K562 (cell line): ENCODE data around the gene FDX2. TPM values are rescaled to one million over a fixed set of nuclear protein-coding genes. Genes with fewer than 3 reads are reported as not detected.

ENCODE experiments used
- DPF2 ChIP-seq: fragments of 450-650 bp; IDR thresholded peaks from 2 replicates; pipeline ENCODE4 v1.6.1; 2016
- EZH2 ChIP-seq: IDR thresholded peaks from 2 replicates; pipeline ENCODE4 v1.6.1; 2012; ENCODE audit warnings: low read depth, mild to moderate bottlenecking, inconsistent platforms, low read length, borderline replicate concordance
- FOXJ3 ChIP-seq: sonication (generic); formaldehyde crosslinking; IDR thresholded peaks from 2 replicates; pipeline ENCODE4 v1.4.0; 2020; ENCODE audit warnings: mild to moderate bottlenecking, missing genetic modification reagents
- GABPB1 ChIP-seq: sonication (generic); formaldehyde crosslinking; IDR thresholded peaks from 2 replicates; pipeline ENCODE4 v1.8.0; 2022; ENCODE audit warnings: mild to moderate bottlenecking, missing genetic modification reagents
- HLTF ChIP-seq: fragments of 450-650 bp; IDR thresholded peaks from 2 replicates; pipeline ENCODE4 v1.6.1; 2016
- PHB ChIP-seq: fragments of 250-450 bp; sonication (Bioruptor Pico); IDR thresholded peaks from 2 replicates; pipeline ENCODE4 v1.5.0; 2021
- TOE1 ChIP-seq, 2 experiments: fragments of 450-650 bp in 1 of 2; sonication (generic) in 1 of 2; formaldehyde crosslinking in 1 of 2; IDR thresholded peaks; 2 replicates each; pipeline versions ENCODE4 v1.7.1 to v1.8.0; 2016 to 2022; ENCODE audit warnings: borderline replicate concordance in 2 of 2, mild to moderate bottlenecking in 2 of 2, antibody characterized with exemption in 1 of 2, inconsistent platforms in 1 of 2, low read depth in 1 of 2, missing genetic modification reagents in 1 of 2, moderate library complexity in 1 of 2
- TRIM24 ChIP-seq, 2 experiments: fragments of 450-650 bp; IDR thresholded peaks; 2 replicates each; pipeline ENCODE4 v1.6.1; 2016
- XRCC5 ChIP-seq: fragments of 200-400 bp; formaldehyde crosslinking; IDR thresholded peaks from 2 replicates; pipeline ENCODE4 v1.6.1; 2017; ENCODE audit warnings: low read depth, mild to moderate bottlenecking, low read length
- YBX1 ChIP-seq: fragments of 450-650 bp; IDR thresholded peaks from 2 replicates; pipeline ENCODE4 v1.7.1; 2016; ENCODE audit warnings: mild to moderate bottlenecking
- polyA plus RNA-seq, 8 experiments: library from polyadenylated mRNA; depleted of rRNA in 4 of 8; stranded (reverse) in 5 of 8; unstranded in 3 of 8; fragments of >200 nt; fragmentation: Nextera tagmentation in 2 of 8; fragmentation: Illumina TruSeq in 1 of 8; extraction: Ambion mirVana in 2 of 8; extraction: Trizol in 1 of 8; gene quantifications; 2 replicates each; pipeline versions ENCODE4 v1.2.1 to v1.2.3, GENCODE V29; 2011 to 2014; ENCODE audit warnings: inconsistent platforms in 1 of 8, missing spikeins in 1 of 8
- total RNA-seq, 7 experiments: library from RNA; depleted of rRNA in 6 of 7; stranded (reverse); fragments of >200 nt in 6 of 7; fragmentation: Illumina TruSeq in 2 of 7; extraction: Trizol in 2 of 7; gene quantifications; 2 replicates each; pipeline versions ENCODE4 v1.2.1 to v1.2.3, GENCODE V29; 2011 to 2021; ENCODE audit warnings: low replicate concordance in 1 of 7
- TF ChIP-seq, protein P1 (sequence below): fragments of 250-450 bp; sonication (Bioruptor Pico); IDR thresholded peaks from 2 replicates; pipeline ENCODE4 v1.5.0; 2021; ENCODE audit warnings: mild to moderate bottlenecking, borderline replicate concordance
- TF ChIP-seq, protein P2 (sequence below), 2 experiments: IDR thresholded peaks in 1 of 2; conservative IDR thresholded peaks in 1 of 2; 2 replicates each; pipeline ENCODE4 v1.6.1; 2016; ENCODE audit warnings: low read depth in 2 of 2, mild to moderate bottlenecking in 1 of 2, missing compliant biosample characterization in 1 of 2, missing genetic modification characterization in 1 of 2, moderate library complexity in 1 of 2
- TF ChIP-seq, protein P3 (sequence below), 2 experiments: fragments of 450-650 bp; conservative IDR thresholded peaks; 2 replicates each; pipeline ENCODE4 v1.6.1; 2017; ENCODE audit warnings: mild to moderate bottlenecking in 2 of 2, moderate library complexity in 2 of 2
- TF ChIP-seq, protein P4 (sequence below): IDR thresholded peaks from 2 replicates; pipeline ENCODE4 v1.6.1; 2014; ENCODE audit warnings: antibody characterized with exemption
- TF ChIP-seq, protein P5 (sequence below): fragments of 450-650 bp; IDR thresholded peaks from 2 replicates; pipeline ENCODE4 v1.7.1; 2018; ENCODE audit warnings: mild to moderate bottlenecking, low read depth; ENCODE audit not compliant: partially characterized antibody

The FDX2 gene
- total and polyA plus RNA-seq, 9 of the 15 experiments (the other 6 are each of a cell fraction or from before 2014, with no cell fraction given): 2.5 to 49.8 (median 29.7) TPM

DNA sequence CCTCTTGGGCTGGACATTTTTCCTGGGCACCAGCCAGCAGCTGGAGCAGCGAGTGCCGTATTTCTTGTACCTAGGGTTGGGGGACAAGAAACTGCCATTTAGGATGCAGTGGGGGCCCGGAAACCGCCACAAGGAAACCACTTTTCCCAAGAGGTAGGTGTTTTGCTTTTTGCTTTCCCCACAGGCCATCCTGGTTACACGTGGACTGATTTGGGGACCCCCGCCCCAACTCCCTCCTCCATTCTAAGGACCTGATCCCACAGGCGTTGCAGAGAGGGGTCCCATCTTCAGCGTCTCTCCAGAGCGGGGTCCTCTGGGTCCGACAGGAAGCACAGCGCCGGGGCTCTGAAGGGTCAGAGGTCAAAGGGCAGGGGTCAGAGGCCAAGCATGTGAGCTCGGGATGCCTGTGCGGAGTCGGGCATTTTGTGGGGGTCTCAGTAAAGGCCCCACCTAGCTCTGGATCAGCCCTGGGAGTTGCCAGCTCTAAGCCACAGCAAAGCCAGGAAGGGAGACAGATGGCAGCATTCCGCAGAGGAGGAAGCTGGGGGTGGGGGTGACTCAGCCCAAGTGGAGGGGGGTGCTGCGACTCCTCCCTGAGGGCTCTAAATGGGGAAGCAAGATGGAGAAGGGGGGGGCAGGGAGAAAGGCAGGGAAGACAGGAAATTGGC is 10.5 kb downstream of the FDX2 start (continued):
- TF ChIP-seq, protein P1, sequence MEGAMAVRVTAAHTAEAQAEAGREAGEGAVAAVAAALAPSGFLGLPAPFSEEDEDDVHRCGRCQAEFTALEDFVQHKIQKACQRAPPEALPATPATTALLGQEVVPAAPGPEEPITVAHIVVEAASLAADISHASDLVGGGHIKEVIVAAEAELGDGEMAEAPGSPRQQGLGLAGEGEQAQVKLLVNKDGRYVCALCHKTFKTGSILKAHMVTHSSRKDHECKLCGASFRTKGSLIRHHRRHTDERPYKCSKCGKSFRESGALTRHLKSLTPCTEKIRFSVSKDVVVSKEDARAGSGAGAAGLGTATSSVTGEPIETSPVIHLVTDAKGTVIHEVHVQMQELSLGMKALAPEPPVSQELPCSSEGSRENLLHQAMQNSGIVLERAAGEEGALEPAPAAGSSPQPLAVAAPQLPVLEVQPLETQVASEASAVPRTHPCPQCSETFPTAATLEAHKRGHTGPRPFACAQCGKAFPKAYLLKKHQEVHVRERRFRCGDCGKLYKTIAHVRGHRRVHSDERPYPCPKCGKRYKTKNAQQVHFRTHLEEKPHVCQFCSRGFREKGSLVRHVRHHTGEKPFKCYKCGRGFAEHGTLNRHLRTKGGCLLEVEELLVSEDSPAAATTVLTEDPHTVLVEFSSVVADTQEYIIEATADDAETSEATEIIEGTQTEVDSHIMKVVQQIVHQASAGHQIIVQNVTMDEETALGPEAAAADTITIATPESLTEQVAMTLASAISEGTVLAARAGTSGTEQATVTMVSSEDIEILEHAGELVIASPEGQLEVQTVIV: no peak
- TF ChIP-seq GABPB1 (peak; percentile 41; the same call in 1 of the 2 replicates), EZH2 (no peak), YBX1 (no peak), TRIM24 (IDR thresholded peaks at IDR 0.05) (peak; percentile 14 to 16; a peak in 1 of 4 replicates), DPF2 (0 out of 2 replicates have a peak, but pooled peaks have one; percentile 44), PHB (no peak), TOE1 (IDR thresholded peaks at IDR 0.05; ENCODE audit: borderline replicate concordance) (0 out of 2 replicates have a peak, but pooled peaks have one; percentile 7), TOE1 (CRISPR knock-in tag; IDR thresholded peaks at IDR 0.05; ENCODE audit: borderline replicate concordance, low read depth) (no peak), FOXJ3 (CRISPR knock-in tag) (no peak), HLTF (no peak), XRCC5 (peak; percentile 57; the same call in 1 of the 2 replicates)
- TF ChIP-seq, protein P2, sequence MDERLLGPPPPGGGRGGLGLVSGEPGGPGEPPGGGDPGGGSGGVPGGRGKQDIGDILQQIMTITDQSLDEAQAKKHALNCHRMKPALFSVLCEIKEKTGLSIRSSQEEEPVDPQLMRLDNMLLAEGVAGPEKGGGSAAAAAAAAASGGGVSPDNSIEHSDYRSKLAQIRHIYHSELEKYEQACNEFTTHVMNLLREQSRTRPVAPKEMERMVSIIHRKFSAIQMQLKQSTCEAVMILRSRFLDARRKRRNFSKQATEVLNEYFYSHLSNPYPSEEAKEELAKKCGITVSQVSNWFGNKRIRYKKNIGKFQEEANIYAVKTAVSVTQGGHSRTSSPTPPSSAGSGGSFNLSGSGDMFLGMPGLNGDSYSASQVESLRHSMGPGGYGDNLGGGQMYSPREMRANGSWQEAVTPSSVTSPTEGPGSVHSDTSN (CRISPR knock-in tag; IDR thresholded peaks at IDR 0.05; ENCODE audit: low read depth): no peak
- TF ChIP-seq, protein P2 (tag; conservative IDR thresholded peaks at IDR 0.05; ENCODE audit: low read depth): no peak
- TF ChIP-seq, protein P3, sequence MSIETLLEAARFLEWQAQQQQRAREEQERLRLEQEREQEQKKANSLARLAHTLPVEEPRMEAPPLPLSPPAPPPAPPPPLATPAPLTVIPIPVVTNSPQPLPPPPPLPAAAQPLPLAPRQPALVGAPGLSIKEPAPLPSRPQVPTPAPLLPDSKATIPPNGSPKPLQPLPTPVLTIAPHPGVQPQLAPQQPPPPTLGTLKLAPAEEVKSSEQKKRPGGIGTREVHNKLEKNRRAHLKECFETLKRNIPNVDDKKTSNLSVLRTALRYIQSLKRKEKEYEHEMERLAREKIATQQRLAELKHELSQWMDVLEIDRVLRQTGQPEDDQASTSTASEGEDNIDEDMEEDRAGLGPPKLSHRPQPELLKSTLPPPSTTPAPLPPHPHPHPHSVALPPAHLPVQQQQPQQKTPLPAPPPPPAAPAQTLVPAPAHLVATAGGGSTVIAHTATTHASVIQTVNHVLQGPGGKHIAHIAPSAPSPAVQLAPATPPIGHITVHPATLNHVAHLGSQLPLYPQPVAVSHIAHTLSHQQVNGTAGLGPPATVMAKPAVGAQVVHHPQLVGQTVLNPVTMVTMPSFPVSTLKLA (conservative IDR thresholded peaks at IDR 0.05): peak in 1 of 2 experiments; percentile 55; a peak in 1 of 4 replicates
- TF ChIP-seq, protein P4, sequence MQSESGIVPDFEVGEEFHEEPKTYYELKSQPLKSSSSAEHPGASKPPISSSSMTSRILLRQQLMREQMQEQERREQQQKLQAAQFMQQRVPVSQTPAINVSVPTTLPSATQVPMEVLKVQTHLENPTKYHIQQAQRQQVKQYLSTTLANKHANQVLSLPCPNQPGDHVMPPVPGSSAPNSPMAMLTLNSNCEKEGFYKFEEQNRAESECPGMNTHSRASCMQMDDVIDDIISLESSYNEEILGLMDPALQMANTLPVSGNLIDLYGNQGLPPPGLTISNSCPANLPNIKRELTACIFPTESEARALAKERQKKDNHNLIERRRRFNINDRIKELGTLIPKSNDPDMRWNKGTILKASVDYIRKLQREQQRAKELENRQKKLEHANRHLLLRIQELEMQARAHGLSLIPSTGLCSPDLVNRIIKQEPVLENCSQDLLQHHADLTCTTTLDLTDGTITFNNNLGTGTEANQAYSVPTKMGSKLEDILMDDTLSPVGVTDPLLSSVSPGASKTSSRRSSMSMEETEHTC: no peak
- TF ChIP-seq, protein P5, sequence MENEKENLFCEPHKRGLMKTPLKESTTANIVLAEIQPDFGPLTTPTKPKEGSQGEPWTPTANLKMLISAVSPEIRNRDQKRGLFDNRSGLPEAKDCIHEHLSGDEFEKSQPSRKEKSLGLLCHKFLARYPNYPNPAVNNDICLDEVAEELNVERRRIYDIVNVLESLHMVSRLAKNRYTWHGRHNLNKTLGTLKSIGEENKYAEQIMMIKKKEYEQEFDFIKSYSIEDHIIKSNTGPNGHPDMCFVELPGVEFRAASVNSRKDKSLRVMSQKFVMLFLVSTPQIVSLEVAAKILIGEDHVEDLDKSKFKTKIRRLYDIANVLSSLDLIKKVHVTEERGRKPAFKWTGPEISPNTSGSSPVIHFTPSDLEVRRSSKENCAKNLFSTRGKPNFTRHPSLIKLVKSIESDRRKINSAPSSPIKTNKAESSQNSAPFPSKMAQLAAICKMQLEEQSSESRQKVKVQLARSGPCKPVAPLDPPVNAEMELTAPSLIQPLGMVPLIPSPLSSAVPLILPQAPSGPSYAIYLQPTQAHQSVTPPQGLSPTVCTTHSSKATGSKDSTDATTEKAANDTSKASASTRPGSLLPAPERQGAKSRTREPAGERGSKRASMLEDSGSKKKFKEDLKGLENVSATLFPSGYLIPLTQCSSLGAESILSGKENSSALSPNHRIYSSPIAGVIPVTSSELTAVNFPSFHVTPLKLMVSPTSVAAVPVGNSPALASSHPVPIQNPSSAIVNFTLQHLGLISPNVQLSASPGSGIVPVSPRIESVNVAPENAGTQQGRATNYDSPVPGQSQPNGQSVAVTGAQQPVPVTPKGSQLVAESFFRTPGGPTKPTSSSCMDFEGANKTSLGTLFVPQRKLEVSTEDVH: no peak
